Rectal smooth muscle tissue (tissue), 1 donor: ENCODE measurements around the gene MAP2K1.
"Not testable (repeated sequence)": the region's sequence is repeated elsewhere in the genome, so short reads cannot be mapped to it uniquely, and the experiment has no call there.

Source experiments
- H3K27ac ChIP-seq: one replicate; pipeline ENCODE4 v1.7.0; 2013; ENCODE audit warnings: low read depth, low read length, inconsistent platforms
- H3K27me3 ChIP-seq: one replicate; pipeline ENCODE4 v1.7.0; 2013; ENCODE audit warnings: low read length; ENCODE audit not compliant: control insufficient read depth, insufficient read depth
- H3K36me3 ChIP-seq: one replicate; pipeline ENCODE4 v1.7.0; 2013; ENCODE audit warnings: low read length; ENCODE audit not compliant: control insufficient read depth, insufficient read depth
- H3K4me1 ChIP-seq: one replicate; pipeline ENCODE4 v1.7.0; 2013; ENCODE audit warnings: low read length; ENCODE audit not compliant: control insufficient read depth, insufficient read depth
- H3K4me3 ChIP-seq: one replicate; pipeline ENCODE4 v1.7.0; 2013; ENCODE audit warnings: low read length
- H3K9ac ChIP-seq: one replicate; pipeline ENCODE4 v1.7.0; 2013; ENCODE audit warnings: low read length

MAP2K1 gene

DNA sequence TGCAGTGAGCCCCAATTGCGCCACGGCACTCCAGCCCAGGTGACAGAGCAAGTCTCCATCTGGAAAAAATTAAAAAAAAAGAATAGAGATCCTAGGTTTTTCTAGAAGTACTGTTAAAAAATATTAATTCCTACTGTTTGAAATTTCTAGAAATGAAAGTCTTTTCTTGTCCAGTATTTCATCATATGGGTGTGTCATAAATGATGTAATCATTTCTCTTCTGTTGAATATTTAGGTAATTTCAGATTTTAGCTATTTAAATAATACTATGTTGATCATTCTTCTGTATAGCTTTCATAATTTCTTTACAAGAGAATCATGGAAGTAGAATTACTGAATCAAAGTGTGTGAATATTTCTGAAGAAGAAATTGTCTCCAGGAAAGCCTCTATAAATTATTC, 5.3 kb upstream of the MAP2K1 start:
- not testable (repeated sequence) for H3K4me3 ChIP-seq, H3K4me1 ChIP-seq, H3K27me3 ChIP-seq, H3K27ac ChIP-seq, H3K9ac ChIP-seq, H3K36me3 ChIP-seq

DNA sequence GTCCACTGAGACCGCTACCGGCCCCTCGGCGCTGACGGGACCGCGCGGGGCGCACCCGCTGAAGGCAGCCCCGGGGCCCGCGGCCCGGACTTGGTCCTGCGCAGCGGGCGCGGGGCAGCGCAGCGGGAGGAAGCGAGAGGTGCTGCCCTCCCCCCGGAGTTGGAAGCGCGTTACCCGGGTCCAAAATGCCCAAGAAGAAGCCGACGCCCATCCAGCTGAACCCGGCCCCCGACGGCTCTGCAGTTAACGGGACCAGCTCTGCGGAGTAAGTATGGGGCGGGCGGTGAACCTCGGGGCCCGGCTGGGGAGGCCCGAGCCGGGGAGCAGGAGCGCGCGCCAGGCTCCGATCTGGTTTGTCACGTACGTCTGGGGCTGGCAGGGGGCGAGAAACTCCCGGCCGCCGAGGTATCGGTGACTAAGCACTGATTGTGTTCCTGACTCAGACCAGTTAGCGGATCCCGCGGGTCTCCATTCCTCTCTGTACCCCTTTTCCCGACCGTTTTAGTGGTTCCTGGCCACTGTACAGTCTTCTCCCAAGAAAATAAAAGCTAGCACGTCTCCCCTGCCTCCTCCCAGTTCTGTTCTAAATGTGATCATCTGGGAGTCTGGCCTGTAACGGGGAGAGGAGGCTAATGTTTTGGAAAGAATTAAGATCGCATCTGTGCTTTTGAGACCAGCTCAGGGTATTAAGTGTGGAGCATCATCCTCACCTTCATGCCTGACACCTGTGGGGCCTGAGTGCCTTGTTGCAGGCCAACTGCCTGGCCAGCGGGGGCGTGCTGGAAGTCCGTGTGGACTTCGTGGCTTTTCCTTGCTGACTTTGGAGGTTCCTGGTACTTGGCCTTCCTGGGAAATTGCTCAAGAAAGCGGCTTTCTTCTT, 691 bp downstream of the MAP2K1 start:
- Histone ChIP-seq H3K4me1 (peaks cover 5% of the 10 kb centered on the region), H3K9ac (peak overlapping the region; percentile 58), H3K27ac (peak overlapping the region; percentile 80), H3K4me3 (peak overlapping the region; percentile 86), H3K27me3 (no peaks in the 10 kb centered on the region), H3K36me3 (no peaks in the 10 kb centered on the region)

DNA sequence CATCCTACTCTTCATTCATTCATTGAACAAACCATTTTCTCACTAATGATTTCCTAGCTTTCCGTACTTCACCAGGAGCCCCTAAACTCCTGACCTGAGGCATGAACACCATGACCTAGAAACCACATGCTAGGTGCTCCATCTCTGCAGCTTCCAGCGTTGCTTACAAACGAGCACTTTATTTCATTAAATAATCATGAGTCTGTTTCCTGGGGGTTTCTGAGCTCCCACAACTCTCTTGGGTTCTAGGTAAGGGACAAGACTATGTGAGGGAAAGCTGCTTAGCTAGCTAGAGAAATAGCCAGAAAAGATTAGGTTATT, 1.3 kb downstream of the MAP2K1 start:
- peaks cover 5% of the 10 kb centered on the region for H3K4me1 ChIP-seq
- no peaks in the 10 kb centered on the region for H3K27me3 ChIP-seq
- H3K4me3 ChIP-seq, result peak overlapping the region; percentile 86
- no peak overlapping the region for H3K9ac ChIP-seq
- no peaks in the 10 kb centered on the region for H3K36me3 ChIP-seq
- no peak overlapping the region for H3K27ac ChIP-seq

DNA sequence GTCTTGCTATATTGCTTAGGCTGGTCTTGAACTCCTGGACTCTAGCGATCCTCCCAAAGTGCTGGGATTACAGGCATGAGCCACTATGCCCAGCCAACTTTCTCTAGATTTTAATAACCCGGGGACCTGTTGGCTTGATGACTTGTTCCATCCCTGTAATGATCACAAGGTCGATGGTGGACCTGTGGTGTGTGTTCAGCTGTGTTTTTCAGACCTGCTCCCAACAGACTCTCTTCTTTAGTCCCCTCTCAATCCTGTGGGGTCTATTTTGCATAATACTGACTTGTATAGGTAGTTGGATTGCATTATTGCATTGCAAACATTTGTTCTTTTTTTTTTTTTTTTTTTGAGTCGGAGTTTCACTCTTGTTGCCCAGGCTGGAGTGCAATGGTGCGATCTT, 1.9 kb downstream of the MAP2K1 start:
- Histone ChIP-seq H3K27me3 (no peaks in the 10 kb centered on the region), H3K4me3 (no peak overlapping the region), H3K9ac (no peak overlapping the region), H3K36me3 (no peaks in the 10 kb centered on the region), H3K27ac (no peak overlapping the region), H3K4me1 (peaks cover 5% of the 10 kb centered on the region)

DNA sequence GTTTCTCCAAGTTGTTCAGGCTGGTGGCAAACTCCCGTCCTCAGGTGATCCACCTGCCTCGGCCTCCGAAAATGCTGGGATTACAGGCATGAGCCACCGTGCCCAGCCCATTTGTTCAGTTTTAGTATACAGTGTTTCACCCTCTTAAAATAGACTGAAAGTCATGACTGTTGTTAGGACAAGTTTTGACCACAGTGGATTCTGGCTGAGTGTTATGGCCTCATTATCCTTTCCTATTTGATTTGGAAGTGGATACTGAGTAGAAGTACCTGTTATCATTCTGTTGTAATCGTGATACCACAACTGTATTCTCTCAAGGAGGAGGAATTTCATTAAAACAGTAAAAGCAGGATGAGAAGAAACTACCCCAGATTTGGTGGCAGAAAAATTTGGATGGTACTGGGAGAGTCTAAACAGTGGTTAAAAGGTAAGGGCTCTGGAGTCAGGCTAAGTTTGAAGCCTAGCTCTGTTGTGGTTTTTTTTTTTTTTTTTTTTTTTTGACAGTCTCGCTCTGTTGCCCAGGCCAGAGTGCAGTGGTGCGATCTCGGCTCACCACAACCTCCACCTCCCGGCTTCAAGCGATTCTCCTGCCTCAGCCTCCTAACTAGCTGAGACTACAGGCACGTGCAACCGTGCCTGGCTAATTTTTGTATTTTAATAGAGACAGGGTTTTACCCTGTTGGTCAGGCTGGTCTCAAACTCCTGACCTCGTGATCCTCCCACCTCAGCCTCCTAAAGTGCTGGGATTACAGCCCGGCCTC, 2.6 kb downstream of the MAP2K1 start:
- H3K36me3 ChIP-seq, result no peaks in the 10 kb centered on the region
- H3K4me3 ChIP-seq, result no peak overlapping the region
- H3K4me1 ChIP-seq, result peaks cover 5% of the 10 kb centered on the region
- no peak overlapping the region for H3K27ac ChIP-seq
- no peaks in the 10 kb centered on the region for H3K27me3 ChIP-seq
- no peak overlapping the region for H3K9ac ChIP-seq

DNA sequence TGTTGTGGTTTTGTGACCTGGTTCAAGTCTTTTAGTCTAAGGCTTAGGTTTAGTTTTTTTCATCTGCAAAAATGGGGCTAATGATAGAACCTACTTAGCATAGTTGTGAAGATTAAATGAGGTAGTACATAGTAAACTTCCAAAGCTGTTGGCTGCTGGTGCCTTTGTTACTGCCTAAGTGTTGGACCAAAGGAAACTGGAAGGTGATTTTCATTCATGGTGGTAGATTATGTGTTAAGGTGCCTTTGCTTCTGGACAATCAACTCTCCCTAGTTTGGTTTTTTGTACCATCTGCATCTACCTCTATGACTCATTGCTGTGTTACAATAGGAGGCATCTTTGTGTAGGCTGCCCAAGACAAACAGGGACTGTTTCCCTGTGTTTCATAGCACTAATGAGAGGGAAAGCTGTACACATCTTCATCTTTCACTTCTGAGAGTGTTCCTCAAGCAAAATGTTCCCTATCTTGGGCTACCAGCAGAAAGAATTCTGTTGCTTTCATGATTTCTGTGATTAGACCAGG, 3.2 kb downstream of the MAP2K1 start:
- H3K27ac ChIP-seq, result no peak overlapping the region
- H3K36me3 ChIP-seq, result no peaks in the 10 kb centered on the region
- no peaks in the 10 kb centered on the region for H3K27me3 ChIP-seq
- H3K4me1 ChIP-seq, result peaks cover 5% of the 10 kb centered on the region
- no peak overlapping the region for H3K9ac ChIP-seq
- H3K4me3 ChIP-seq, result no peak overlapping the region

DNA sequence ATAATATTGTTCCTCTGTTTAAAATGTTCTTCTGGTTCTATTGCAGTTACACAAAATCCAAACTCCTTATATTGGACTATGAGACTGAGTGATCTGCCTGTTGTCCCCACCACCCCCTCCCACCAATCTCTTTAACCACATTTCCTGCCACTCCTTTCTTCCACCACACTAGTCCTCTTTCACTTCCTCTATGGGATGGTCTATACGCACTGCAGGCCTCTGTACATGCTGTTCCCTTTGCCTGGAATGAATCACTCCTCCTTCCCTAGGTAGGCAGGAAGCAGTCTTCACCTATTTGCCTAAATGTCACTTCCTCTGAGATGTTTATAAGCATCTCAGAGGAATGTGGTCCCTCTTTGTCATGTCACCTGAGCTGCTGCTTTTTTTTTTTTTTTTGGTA, 4.0 kb downstream of the MAP2K1 start:
- no peaks in the 10 kb centered on the region for H3K27me3 ChIP-seq
- peaks cover 5% of the 10 kb centered on the region for H3K4me1 ChIP-seq
- H3K36me3 ChIP-seq, result no peaks in the 10 kb centered on the region
- H3K9ac ChIP-seq, result no peak overlapping the region
- no peak overlapping the region for H3K27ac ChIP-seq
- no peak overlapping the region for H3K4me3 ChIP-seq

DNA sequence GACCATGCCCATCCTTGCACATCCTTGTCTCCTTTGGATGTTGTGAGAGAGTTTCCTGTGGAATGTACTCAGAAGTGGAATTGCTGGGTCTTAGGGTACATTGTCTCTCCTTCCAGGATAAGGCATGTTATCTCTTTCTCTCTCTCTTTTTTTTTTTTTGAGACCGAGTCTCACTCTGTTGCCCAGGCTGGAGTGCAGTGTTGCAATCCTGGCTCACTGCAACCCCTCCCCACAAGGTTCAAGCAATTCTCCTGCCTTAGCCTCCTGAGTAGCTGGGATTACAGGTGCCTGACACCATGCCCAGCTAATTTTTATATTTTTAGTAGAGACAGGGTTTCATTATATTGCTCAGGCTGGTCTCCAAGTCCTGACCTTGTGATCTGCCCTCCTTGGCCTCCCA, 6.3 kb downstream of the MAP2K1 start:
- not testable (repeated sequence) for H3K27ac ChIP-seq, H3K9ac ChIP-seq, H3K27me3 ChIP-seq, H3K4me3 ChIP-seq, H3K4me1 ChIP-seq, H3K36me3 ChIP-seq

DNA sequence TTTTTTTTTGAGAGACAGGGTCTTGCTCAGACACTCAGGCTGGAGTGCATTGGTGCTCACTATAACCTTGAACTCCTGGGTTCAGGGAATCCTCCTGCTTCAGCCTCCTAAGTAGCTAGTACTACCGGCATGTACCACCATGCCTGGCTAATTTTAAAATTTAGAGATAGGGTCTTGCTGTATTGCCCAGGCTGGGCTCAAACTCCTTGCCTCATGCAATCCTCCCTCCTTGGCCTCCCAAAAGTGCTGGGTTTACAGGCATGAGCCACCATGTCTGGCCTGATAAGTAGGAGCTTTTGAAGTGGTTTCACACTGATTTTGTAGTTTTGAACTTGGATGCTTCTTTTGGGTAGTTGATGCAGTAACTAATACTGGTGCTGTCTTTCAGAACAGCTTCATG, 7.8 kb downstream of the MAP2K1 start:
- no peaks in the 10 kb centered on the region for H3K27me3 ChIP-seq

DNA sequence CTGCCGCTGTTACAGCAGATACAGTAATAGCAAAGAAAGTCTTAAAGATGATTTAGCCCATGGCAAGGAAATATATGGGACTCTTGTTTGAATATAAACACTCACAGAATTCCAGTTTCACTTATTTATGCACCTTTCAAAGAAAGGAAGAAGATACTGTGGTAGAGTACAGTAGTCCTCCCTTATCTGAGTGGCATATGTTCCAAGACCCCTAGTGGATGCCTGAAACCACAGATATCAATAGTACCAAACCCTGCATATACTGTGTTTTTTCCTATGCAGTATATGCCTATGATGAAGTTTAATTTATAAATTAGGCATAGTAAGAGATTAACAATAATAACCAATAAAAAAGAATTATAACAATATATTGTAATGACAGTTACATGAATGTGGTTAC, 8.2 kb downstream of the MAP2K1 start:
- no peaks in the 10 kb centered on the region for H3K36me3 ChIP-seq
- H3K4me1 ChIP-seq, result no peaks in the 10 kb centered on the region
- no peaks in the 10 kb centered on the region for H3K27me3 ChIP-seq
- H3K4me3 ChIP-seq, result no peak overlapping the region
- no peak overlapping the region for H3K27ac ChIP-seq
- no peak overlapping the region for H3K9ac ChIP-seq

More for the DNA sequence above, 7.8 kb downstream of the MAP2K1 start:
- Histone ChIP-seq H3K27ac (no peak overlapping the region), H3K9ac (no peak overlapping the region), H3K36me3 (no peaks in the 10 kb centered on the region), H3K4me3 (no peak overlapping the region), H3K4me1 (no peaks in the 10 kb centered on the region)

DNA sequence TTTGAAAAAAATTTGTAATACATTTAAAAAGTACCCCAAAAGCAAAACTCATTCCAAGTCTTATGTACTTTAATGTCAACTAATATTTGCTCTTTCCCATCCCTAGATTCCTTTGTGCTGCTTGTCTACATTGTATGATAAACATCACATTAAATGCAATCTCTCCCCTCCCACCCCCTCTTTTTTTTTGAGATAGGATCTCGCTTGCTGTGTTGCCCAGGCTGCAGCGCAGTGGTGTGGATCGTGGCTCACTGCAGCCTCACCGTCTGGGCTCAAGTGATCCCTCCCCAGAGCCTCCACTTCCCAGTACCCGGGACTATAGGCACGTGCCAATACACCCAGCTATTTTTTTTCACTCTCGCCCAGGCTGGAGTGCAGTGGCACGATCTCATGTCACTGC, 12.6 kb downstream of the MAP2K1 start:
- H3K9ac ChIP-seq, result no peak overlapping the region
- no peak overlapping the region for H3K4me3 ChIP-seq
- no peak overlapping the region for H3K27ac ChIP-seq
- no peaks in the 10 kb centered on the region for H3K36me3 ChIP-seq
- H3K4me1 ChIP-seq, result no peaks in the 10 kb centered on the region
- H3K27me3 ChIP-seq, result no peaks in the 10 kb centered on the region

DNA sequence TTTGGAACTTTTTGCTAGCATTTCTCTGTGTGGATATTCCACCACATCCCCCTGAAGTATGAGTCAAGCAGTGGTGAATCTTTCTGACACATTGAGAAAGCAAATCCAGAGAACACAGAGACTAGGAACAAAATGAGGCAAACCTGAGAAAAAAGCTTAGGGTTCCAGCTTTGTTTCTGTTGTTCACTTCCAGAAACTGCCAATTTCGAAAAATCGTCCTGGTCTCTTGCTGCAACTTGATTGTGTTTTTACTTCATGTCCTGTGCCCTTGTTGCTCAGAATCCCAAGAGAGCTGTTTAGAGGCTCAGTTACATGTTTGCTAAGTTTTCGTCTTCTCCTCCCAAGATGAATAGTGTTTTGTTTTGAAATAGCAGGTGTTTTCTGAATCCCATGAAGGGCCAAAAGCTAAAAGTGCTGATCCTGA, 13.7 kb downstream of the MAP2K1 start:
- Histone ChIP-seq H3K4me1 (no peaks in the 10 kb centered on the region), H3K36me3 (no peaks in the 10 kb centered on the region), H3K4me3 (no peak overlapping the region), H3K27ac (no peak overlapping the region), H3K27me3 (no peaks in the 10 kb centered on the region), H3K9ac (no peak overlapping the region)
